Stimulated activated CD4-positive, alpha-beta T cell treated with anti-CD3 and anti-CD28 coated beads, Interleukin-12 subunit alpha, Interleukin-12 subunit beta, amount 100 ng/mL, for 4 hours (primary cell): ENCODE results near the gene NBPF9.
A peak's percentile ranks its signal among the peaks of the same experiment; 100 is the strongest.
"Not testable (repeated sequence)": the region's sequence is repeated elsewhere in the genome, so short reads cannot be mapped to it uniquely, and the experiment has no call there.

Source experiments
- DNase-seq: peaks from one replicate; pipeline ENCODE4 v3.0.0-alpha.2; 2020

NBPF9 gene

DNA sequence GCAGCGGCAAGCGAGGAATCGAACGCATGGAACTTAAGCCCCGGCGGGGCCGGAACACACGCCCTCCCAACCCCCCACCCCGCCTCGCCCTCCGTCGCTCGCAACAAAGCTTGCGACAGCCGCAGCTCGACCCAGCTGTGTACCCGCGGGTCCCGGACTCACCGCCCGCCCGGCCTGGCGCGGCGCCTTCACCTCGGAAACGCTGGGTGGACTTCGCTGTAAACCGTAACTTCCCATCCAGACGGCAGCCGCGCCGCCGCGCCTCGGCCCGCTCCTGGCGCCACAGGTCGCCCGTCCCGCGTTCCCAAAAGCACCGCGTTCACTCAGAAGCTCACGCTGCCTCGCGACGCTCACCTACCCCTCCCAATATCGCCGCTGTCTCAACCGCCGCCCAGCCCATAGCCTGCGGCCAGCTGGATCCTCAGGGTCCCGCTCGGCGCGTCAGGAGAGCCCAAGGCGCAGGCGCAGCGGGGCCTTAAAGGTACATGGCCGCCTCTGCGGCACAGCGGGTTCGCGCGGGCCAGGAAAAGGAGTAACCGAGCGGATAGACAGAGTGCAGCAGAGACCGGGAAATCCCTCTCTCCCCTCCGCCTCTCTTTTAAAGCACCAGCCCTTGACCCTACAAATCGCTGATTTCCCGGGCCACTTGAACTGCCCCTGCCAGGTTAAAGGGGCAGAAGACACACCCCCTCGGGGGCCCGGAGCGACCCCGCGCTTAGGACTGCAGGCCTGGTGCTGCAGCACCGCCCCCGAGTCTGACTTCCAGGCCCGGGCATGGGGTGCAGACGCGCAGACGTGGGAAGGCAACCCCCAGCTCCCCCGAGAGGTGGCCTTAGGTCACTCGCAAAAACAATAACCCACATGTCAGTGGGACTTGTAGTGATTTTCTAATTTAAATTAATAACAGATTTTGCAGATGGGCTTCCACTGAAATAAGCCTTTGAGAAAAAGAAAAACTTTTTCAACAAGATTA lies at the start of gene NBPF9:
TSS of gene NBPF9 (minus strand) at position 443 of the 973 bp plus-strand sequence. CDS start 21,412 bp downstream, outside the sequence.
- DNase-seq = peak; percentile 42

- not testable (repeated sequence) for DNase-seq
Observed at GRCh38 chr1:149149909-149150308, 46.6 kb upstream of the NBPF9 start.

DNA sequence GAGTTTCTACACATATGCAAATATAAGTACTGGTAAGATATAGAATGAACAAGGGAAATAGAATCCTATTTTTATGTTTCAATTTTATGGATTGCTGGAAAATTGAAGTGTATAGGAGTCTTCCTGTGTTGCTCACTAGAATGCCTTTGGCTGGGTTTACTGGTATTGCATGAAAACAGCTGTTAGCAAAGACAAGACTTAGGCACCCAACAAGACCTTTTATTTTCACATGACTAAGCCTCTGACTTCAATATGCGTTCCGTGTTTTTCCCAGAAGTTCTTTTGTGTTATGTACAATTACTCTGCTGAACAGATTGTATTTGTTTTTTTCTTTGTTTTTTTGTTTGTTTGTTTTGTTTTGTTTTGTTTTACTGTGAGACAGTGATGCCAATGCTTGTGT lies 34.2 kb upstream of the NBPF9 start:
- DNase-seq = not testable (repeated sequence)

DNA sequence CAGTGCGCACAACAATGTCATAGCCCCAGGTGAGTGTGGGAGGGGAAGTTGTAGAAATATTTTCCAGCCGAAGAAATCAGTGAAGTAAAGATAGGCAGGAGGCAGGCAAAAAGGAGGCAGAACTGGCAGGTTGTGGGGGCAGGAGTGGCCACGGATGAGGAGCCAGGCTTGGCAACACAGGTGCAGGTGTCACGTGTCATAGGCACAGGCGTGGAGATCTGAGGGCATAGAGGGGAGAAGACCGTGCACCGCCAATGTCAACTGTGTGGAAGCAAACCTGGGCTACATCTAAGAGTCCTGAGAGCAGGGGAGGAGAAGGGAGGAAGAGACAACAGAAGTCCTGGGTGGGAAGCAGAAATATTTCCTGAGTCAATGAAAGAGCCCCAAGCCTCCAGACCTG lies 27.6 kb upstream of the NBPF9 start:
- not testable (repeated sequence) for DNase-seq

GRCh38 chr1:149129245-149129644 lies 25.9 kb upstream of the NBPF9 start:
- not testable (repeated sequence) for DNase-seq

GRCh38 chr1:149126555-149127145 lies 23.3 kb upstream of the NBPF9 start:
- DNase-seq = not testable (repeated sequence)

DNA sequence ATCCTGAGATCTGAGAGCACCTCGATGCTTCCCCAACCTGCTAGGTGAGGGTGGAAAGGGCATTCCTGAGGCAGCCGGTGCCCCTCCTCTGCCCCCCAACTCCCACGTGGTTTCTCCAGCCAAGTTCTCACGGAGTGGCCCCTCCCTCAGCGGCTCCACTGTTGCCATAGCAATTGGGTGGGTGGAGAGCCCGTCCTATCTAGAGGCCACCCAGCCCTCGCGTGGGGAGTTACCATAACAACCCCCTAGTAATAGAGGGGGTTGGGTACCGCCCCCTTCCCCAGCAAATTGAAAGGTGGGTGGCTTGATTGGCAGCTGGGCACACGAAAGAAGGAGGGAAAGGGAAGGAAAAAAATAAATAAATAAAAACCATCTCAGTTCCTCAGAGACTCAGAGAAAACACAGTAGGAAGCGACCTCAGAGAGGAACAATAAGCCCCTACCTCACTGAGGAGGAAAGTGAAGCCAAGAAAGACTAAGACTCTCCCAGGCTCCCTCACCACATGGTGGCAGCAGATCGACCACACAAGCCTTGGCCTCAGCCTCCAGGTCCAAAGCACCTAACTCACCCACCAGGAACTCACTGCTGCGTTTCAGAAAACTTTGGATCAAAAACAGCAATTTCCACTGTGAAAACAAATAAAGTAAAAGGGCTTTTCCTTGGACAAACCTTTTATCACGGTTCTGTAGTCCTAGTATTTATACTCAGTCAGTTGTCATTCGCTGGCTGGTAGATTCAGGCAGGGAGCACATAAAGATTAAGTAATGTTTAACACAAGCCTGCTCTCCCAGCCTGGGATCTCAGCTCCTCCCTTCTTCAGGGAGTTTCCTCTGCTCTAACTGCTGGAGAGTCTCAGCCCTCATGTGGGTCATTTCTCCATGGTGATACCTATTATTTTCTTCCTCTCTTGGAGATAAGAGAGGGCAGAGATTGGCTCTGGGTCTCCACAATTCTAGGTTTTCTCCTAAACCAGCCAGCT lies 20.9 kb upstream of the NBPF9 start:
- not testable (repeated sequence) for DNase-seq

GRCh38 chr1:149112828-149113227 lies 9.5 kb upstream of the NBPF9 start:
- DNase-seq = not testable (repeated sequence)

GRCh38 chr1:149110343-149110742 lies 7.0 kb upstream of the NBPF9 start:
- DNase-seq = not testable (repeated sequence)

DNA sequence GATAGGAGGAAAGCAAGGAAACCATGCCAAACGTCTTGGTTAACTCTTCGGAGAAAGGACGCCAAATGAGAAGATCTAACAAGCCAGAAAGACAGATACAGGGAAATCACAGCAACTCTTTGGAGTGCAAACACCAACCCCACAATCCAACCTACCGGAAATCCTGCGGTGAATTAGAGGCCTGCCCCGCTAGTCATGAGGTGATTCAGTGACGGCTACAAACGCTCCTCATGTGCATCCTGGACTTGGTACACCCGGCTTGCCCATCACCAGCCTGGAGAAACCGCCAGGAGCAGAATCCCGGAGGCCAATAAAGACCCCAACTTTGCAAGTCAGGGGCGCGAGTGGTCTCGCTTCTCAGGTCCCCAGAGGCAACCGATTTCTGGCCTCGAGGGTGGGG lies 777 bp downstream of the NBPF9 start:
- peak; percentile 9 for DNase-seq

DNA sequence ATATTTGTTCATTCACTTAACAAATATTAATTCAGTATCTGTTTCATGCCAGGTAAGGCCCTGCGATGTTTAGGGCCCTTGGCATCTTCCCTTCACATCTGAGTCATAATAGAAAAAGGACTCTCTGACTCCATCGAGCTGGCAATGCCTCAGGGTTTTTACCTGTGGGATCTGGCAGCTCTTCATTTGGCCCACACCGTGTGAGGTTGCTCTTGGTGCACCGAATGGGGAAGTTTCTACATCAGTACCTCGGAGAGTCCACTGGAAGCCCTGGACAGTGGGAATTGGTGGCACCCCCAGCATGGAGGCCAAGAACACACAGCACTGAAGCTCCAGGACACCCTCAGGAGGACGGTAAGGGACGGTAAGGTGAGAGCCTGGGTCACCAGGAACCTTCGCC lies 5.1 kb downstream of the NBPF9 start:
- not testable (repeated sequence) for DNase-seq

- not testable (repeated sequence) for DNase-seq
Observed at GRCh38 chr1:149093155-149093554, 10.2 kb downstream of the NBPF9 start.

GRCh38 chr1:149075505-149076127 lies 27.7 kb downstream of the NBPF9 start:
- not testable (repeated sequence) for DNase-seq

DNA sequence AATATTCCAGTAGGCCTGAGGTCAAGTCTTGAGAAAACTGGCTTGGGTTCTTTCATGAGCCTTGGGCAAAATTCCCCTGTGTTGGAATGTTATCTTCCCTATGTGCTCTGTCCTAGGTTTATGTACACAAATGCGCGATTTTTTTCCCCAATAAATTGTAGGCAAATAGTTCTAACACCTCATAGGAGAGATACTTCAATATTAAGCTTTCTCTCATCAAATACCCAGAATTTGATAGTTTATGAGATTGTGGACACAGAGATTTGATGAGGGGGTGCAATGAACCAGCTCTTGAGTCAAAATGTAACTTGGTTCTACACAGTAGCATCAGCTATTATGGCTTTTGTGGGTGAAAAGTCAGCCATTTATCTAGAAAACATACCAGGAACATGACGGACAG lies 38.7 kb downstream of the NBPF9 start:
- not testable (repeated sequence) for DNase-seq

- not testable (repeated sequence) for DNase-seq
Observed at GRCh38 chr1:149043056-149043455, 60.3 kb downstream of the NBPF9 start.

- DNase-seq = not testable (repeated sequence)
Observed at GRCh38 chr1:149033916-149034315, 69.4 kb downstream of the NBPF9 start.

- not testable (repeated sequence) for DNase-seq
Observed at GRCh38 chr1:149024327-149024726, 79.0 kb downstream of the NBPF9 start.

GRCh38 chr1:149018577-149018976 lies 84.8 kb downstream of the NBPF9 start:
- DNase-seq = not testable (repeated sequence)

DNA sequence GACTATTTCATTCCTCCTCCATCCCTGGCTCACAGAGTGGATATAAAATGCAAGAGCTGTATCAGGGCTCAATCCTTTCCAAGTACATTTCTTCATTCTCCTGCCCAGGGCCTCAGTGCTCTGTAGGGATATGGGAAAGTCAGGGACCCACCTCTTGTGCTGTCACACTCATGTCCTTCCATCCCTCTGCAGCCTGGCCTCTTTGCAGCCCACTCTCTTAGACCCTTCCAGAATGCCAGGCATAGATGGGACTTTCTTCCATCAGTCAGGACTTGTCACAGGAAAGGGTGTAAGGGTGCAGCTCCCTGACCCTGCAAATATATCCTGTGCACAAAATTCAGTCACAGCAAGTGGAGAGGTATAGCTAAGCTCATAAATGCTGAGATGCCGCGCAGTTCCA lies 86.7 kb downstream of the NBPF9 start:
- DNase-seq = not testable (repeated sequence)

GRCh38 chr1:149015522-149015921 lies 87.8 kb downstream of the NBPF9 start:
- DNase-seq = not testable (repeated sequence)

DNA sequence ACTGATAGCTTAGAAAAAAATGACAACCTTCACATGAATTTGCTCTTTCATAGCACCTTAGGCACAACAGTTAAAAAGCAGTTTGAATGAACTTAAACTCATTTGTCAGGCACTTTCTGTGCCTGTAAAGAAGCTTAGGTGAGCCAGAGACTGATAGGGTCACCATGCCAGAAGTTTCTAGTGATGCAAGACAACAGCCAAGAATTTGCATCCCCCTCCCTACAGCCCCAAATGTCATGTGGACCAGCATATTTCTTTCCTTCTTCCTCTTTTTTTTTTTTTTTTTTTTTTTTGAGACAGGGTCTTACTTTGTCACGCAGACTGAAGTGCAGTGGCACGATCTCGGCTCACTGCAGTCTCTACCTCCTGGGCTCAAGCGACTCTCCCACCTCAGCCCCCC lies 89.8 kb downstream of the NBPF9 start:
- DNase-seq = not testable (repeated sequence)

DNA sequence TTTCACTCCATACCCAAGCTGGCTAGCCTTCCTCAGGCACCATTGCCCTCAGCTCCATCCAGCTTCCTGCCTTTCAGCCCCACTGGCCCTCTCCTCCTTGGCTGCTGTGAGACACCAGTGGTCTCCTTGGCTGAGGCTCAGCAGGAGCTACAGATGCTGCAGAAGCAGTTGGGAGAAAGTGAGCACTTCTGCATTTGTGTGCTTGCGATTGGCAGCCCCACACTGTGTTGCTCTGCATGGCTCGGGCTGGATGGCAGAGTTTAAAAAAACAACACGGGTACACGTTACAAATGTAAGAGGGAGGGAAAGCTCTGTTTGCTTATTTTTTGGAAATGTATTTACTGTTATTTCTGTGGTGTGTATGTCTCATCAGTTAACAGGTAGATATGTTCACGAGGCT lies 90.8 kb downstream of the NBPF9 start:
- DNase-seq = not testable (repeated sequence)
